Epithelial cell of proximal tubule (primary cell): ENCODE measurements around the gene TP53BP2. TPM values are rescaled to one million over a fixed set of nuclear protein-coding genes. Genes with fewer than 3 reads are reported as not detected.
"Not testable (repeated sequence)": the region's sequence is repeated elsewhere in the genome, so short reads cannot be mapped to it uniquely, and the experiment has no call there.

Experiments
- DNase-seq: peaks from one replicate; pipeline ENCODE4 v3.0.0-alpha.2; 2011; ENCODE audit warnings: low read depth
- H3K4me3 ChIP-seq: 2 replicates; pipeline ENCODE4 v1.5.1; 2011; ENCODE audit warnings: low read depth, mild to moderate bottlenecking, low read length
- CTCF ChIP-seq: conservative IDR thresholded peaks from 2 replicates; pipeline ENCODE4 v1.5.1; 2012; ENCODE audit warnings: low read depth, mild to moderate bottlenecking, low read length
- total RNA-seq: library from RNA; depleted of rRNA; stranded (reverse); fragments of >200 nt; gene quantifications from 2 replicates; pipeline ENCODE4 v1.2.3, GENCODE V29; 2015

The TP53BP2 gene
- total RNA-seq, 1 donor from 2014 or later, result 102 TPM

DNA sequence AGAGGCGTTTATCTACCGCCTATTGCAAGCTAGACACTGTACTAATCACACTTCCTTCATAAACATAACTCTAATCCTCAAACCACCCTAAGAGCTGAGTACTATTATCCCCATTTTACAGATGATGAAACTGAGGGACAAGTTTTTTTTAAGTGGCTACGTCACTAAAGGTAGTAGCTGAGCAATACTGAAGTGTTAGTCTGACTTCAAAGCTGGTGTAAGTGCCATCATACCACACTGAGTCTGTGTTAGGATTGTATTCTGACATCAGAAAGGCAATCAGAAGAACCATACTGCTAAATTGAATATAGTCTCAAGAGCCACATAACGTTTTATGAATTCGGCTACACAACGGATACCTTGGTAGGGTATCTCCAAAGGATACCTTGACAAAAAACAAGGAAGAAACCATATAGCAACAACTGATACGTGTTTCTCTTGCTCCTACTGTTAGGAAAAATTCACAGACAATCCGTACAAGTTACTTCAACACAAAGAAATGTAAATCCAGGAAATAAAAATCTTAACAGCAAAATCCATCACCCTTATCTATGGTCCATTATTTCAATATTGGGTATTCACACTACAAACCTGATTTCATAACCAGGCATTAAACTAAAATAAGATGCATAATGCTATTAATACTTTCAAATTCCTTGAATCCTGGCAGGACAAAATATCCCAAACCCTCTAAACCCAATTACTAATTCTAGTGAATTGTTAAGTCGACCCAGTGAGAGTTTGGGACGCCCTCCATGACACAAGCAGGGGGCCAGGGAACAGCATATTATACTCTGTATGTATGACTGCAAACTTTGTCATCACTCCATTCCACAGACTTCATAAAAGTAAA lies 1.6 kb downstream of the TP53BP2 start:
- no peak for DNase-seq
- peak overlapping the region; percentile 81 for H3K4me3 ChIP-seq
- no peak for TF ChIP-seq CTCF

DNA sequence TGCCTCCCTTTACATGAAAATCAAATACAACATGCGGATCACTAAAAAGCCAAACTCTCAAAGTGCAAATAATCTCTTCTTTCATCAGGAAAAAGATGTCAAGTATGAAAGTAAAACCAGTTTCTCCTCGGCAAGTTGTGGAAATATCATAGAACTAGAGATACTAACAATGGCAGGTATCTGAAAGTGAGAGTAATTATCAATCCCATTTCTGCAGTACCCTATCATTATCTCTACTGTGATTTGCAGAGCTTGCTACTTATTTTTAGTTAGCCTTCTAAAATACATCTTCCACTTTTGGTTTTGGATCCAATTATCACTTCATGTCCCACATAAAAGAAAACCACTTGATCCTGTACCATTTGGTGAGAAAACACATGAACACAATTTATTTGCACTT lies 3.0 kb downstream of the TP53BP2 start:
- no peak for DNase-seq
- peak overlapping the region; percentile 81 for H3K4me3 ChIP-seq
- TF ChIP-seq CTCF, result no peak

- H3K4me3 ChIP-seq, DNase-seq: not testable (repeated sequence)
These were observed 3.6 kb downstream of the TP53BP2 start for GRCh38 chr1:223841977-223842623.

GRCh38 chr1:223840254-223840653 lies 5.5 kb downstream of the TP53BP2 start:
- H3K4me3 ChIP-seq, result no peak overlapping the region
- no peak for DNase-seq
- TF ChIP-seq CTCF, result no peak

DNA sequence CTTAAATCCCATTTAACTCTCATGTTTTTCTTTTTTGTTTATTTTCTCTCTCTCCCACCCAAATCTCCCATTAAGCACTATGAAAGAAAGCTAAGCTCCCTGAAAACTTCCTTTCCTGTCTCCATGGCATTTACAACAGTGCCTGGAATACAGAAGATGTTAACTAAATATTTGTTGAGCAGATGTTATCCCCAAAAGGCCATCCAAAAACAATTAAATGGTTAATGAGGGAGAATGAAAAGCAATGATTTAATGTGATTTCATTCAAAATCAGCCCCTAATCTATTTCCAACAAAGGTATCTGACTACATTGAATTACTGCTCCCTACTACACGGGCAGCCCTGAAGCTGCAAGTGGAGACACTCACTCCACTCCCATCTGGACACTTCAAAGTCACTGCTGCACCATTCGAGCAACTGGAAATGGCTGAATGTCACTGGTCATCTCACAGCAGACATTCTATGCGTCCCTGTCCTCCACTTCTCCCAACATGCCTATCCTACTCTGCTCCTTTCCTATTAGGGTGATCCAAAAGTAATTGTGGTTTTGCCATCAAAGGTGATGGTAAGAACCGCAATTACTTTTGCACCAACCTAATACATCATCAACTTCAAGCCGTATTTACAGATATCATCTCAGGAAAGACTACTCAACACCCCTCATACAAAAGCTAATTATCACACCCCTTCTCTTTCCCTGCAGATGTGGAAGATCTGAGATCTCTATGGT lies 7.5 kb downstream of the TP53BP2 start:
- no peak for TF ChIP-seq CTCF
- DNase-seq, result no peak
- no peak overlapping the region for H3K4me3 ChIP-seq

GRCh38 chr1:223837687-223838086 lies 8.1 kb downstream of the TP53BP2 start:
- no peak overlapping the region for H3K4me3 ChIP-seq
- TF ChIP-seq CTCF, result no peak
- no peak for DNase-seq

DNA sequence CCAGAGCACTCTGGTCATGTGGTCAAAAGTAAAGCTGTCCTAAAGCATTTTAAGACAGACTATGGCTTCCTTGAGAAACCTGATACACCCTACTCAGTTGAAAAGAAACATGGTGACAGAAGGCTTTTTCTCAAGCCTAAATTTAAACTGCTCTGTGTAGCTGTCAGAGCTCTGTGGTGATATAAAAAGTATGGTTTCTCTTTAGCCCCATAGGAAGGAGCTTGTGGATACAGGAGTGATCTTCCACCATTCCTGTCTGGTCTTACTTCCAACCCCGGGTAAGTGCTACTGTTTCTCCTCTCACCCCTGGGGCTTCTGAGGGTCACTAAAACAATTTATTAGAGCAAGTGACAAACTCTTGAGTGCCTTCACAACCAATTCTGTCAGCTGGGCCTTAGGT lies 8.5 kb downstream of the TP53BP2 start:
- DNase-seq, result no peak
- no peak overlapping the region for H3K4me3 ChIP-seq

More for the DNA sequence above, 8.5 kb downstream of the TP53BP2 start:
- no peak for TF ChIP-seq CTCF
